GM21528 (cell line): Measurements from ENCODE around the gene GSN.
A peak's percentile ranks its signal among the peaks of the same experiment; 100 is the strongest.

Source experiments
- ATAC-seq: cut with Tn5 transposase; IDR thresholded peaks from one replicate; pipeline ENCODE4 v1.9.1; 2021; ENCODE audit warnings: mild to moderate bottlenecking, moderate library complexity; ENCODE audit not compliant: unreplicated experiment, low FRiP score

The GSN gene

GRCh38 chr9:121242959-121243346 is 25.0 kb upstream of the GSN start:
- ATAC-seq = no peak

- ATAC-seq = no peak
These were observed 21.0 kb upstream of the GSN start for GRCh38 chr9:121246821-121247561.

DNA sequence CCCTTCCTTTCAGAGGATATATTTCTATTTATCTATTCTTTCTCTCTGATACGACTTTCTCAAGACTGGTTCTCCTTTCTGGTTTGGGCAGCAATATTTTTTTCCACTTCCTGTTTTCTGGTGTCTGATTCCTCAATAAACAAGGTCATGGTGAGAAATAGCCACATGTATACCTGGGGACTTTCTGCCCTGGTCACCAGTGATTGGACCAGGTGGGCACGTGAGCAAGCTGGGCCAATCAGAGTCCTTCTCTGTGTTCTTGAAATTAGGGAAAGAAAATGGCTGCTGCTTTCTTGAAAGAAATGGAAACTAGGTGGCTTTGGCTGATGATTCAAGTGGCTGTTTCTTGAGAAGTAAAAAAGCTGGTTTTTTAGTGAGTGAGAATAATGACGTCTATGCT is 18.4 kb upstream of the GSN start:
- no peak for ATAC-seq

DNA sequence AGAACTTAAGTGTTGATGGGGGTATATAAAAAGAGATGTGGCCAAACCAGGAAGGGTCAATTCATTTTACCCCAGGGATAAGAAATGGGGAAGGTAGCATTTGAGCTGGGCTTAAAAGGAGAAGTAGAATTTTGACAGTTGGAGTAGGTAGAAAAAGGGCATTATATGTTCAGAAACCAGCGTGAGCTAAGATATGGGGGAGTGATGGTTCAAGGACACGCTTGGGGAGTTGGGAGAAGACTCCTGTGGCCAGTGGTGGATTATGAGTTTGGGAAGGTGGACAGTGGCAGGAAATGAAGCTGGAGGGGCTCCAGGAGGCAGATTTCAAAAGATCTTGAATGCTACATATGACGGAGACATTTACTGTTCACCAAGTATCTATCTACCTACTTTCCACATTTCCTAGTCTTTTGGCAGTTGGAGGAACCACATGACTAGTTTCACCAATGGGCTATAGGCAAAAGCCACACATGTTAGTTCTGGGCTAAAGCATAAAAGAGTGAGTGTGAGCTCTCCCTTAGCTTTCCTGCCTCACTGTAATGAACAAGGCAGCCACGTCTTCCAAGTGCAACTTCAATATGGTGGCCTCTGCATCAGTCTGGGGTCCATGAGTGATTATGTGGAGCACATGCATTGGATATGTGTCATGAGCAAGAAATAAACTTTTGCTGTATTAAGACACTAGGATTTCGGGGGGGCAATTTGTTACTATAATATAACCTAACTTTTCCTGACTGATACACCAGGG is 15.7 kb upstream of the GSN start:
- no peak for ATAC-seq

DNA sequence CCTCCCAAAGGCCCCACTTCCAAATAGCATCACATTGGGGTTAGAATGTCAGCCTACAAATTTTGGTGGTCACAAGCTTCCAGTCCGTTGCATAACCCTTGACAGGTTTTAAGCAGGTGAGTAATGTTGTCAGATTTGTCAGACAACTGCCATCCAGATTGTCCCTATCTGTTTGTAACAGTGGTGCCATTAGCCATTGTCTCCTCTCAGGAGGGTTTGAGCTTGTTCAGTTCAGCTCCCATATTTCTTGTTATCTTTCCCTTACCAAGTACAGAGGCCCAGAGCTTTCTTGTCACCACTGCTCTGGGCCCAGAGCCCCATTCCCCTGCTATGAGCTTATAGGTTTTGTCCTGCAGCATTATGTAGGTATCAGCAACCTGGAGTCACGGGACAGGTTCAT is 14.8 kb upstream of the GSN start:
- no peak for ATAC-seq

- ATAC-seq = no peak
These were observed 14.0 kb upstream of the GSN start for GRCh38 chr9:121253821-121254501.

- no peak for ATAC-seq
These were observed 8.5 kb upstream of the GSN start for GRCh38 chr9:121259498-121259897.

- ATAC-seq = no peak
These were observed 8.0 kb upstream of the GSN start for GRCh38 chr9:121259935-121260334.

DNA sequence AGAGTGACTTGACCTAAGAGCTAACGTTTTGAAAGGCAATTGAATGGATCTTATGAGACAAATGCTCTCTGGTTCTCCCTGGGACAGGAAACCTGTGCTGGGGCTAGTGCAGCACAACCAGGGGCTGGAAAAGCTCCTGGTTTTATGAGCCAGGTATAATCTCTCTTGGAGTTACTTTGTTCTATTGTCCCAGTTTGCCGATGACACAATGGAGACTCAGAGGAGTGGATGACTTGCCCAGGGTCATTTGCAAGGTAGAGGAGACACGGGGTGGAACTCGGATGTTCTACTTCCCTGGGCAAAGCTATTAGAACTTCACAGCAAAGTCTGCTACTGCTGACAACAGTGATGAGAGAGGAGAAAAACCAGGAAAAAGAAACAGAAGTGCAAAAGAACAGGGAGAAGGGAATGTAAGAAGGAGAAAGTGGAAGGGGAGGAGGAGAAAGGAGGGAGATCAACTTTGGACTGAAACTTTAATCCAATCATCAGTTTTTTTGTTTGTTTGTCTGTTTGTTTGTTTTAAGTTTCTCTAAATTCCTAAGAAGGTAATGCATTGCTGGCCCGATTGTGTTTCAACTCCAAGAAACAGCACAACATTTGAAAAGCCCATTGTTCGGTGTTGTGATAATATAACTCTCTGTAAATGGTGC is 7.4 kb upstream of the GSN start:
- no peak for ATAC-seq

DNA sequence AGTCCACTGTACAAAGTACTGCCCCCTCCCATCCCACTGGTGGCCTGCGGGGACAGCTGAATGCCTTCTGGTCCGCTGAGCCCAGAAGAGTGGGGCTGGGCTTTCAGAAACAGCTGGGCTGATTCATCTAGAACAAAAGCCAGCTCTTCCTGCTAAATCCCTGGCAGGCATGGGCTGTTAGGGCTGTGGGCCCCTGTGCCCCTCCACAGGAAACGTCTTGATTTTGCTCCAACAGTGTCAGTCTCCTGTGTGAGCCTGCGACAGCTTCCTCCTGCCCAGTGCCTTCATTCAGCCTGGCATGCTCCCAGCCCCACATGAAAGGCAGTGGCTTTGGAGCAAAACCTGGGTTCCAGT is 6.9 kb upstream of the GSN start:
- ATAC-seq = no peak

- no peak for ATAC-seq
These were observed 6.2 kb upstream of the GSN start for GRCh38 chr9:121261755-121262154.

DNA sequence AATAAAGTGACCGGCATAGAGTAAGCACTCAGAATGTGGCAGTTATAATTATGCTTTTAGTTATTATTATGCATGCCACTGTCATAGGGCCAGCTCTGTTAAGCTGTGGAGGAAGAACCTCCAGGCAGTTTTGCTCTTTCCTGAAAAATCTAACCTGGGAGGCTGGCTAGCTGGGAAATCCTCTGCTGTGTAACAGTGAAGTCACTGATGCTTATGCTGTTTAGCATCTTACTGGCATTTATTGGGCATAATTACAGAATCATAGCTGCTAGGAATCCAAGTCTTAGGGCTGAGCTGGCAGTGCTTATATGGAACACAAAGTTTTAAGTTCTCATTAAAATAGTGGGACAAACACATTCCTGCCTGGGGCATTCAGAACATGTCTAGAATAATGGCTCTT is 5.5 kb upstream of the GSN start:
- no peak for ATAC-seq

GRCh38 chr9:121262953-121263352 is 5.0 kb upstream of the GSN start:
- no peak for ATAC-seq

DNA sequence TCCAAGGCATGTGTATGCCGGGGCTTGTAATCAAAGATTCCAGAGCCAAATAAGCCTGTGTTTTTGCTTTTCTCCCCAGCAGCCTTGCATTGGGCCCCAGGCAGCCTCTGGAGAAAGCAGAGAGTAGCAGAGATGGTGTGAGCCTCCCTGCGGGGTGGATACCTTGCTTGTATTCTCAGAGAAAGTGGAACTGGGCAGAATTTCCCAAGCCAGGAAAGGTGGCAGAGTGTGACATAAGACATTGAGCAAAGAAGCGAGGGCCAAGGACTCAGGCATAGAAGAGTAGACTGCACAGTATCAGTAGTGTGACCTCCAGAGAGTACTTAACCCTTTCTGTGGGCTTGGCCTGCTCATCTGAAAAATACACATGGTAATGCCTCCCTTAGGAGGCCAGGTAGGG is 1.6 kb upstream of the GSN start:
- ATAC-seq = no peak

GRCh38 chr9:121266906-121267650 is 884 bp upstream of the GSN start:
- ATAC-seq = no peak

- ATAC-seq = peak; percentile 44
These were observed 562 bp downstream of the GSN start for GRCh38 chr9:121268598-121268850.

DNA sequence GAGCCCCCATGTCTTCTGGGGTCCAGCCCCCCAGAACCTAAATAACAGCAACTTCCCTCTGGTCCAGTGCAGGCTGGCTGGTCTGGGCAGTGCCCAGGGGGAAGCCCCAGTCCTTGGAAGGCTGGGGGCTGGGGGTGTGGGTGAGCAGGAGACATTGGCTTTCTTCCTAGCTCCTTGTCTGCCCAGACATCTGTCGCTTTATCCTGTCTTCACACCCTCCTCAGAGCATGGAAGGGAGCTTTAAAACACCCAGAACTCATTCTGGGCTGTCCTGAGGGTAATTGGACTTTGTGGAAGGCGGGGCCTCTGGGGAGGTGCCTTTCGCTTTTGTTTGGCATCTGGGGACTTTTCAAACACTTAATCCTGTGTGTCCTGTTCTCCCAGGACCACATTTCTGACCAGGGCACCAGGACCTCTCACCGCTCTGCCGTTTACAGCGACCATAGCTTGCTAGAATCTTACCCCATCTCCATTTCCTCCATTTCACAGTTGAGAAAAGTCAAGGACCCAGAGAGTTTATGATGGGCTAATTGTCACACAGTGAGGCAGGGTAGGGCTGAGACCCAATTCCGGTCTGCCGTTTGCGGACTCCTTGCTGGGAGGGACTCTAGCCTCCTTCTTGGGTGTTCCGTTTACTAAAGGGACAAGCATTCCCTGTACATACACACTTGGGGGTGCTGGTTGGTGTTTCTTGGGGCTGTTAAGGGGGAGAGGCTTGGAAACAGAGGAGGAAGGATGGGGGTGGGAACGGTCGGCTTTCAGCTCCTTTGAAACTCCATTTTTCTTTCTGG is 1.1 kb downstream of the GSN start:
- peak; percentile 8 for ATAC-seq

DNA sequence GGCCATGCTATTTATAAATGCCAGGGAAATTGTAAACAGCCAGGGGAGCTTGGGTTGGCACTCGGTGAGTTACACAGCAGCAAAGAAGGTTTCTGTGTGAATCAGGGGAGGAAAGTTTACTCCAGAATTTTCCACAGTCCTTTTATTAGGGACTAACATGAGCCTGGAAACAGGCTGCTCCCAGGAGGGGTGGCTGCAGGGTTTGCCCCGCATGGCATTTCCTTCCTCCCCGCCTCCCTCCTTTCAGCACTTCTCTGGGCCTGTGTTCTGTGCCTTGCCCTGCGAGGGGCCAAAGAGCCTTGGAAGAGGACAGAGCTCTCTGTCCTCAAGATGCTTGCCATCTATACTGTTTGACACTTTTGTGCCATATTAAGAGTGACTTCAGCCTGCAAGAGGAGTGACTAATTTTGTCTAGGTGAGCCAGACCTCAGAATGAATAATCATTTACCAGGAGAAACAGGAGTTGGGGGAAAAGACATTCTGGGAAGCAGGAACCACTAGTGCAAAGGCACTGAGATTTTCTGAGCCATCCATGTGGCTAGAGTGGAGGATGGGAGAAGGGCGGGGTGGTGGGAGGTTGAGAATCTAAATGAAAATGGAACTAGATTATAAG is 1.8 kb downstream of the GSN start:
- ATAC-seq = no peak
